Kidney epithelial cell (primary cell): ENCODE measurements around the gene NRM. TPM values are rescaled to one million over a fixed set of nuclear protein-coding genes. Genes with fewer than 3 reads are reported as not detected.
"Not testable (repeated sequence)": the region's sequence is repeated elsewhere in the genome, so short reads cannot be mapped to it uniquely, and the experiment has no call there.

Experiments used
- DNase-seq: peaks from one replicate; pipeline ENCODE4 v3.0.0-alpha.2; 2010; ENCODE audit warnings: low read depth
- H3K27me3 ChIP-seq: 2 replicates; pipeline ENCODE4 v1.6.0; 2011; ENCODE audit warnings: low read length; ENCODE audit not compliant: control insufficient read depth, insufficient read depth
- H3K36me3 ChIP-seq: 2 replicates; pipeline ENCODE4 v1.5.1; 2011; ENCODE audit warnings: low read length; ENCODE audit not compliant: control insufficient read depth, insufficient read depth
- H3K4me3 ChIP-seq: 2 replicates; pipeline ENCODE4 v1.5.1; 2011; ENCODE audit warnings: low read depth, mild to moderate bottlenecking, control low read depth, low read length
- total RNA-seq: library from RNA; depleted of rRNA; stranded (reverse); fragments of >200 nt; gene quantifications from 2 replicates; pipeline ENCODE4 v1.2.3, GENCODE V29; 2015
- TF ChIP-seq, protein P1 (sequence below): IDR thresholded peaks from 2 replicates; pipeline ENCODE4 v1.5.1; 2011; ENCODE audit warnings: mild to moderate bottlenecking, moderate library complexity, low read length, control low read depth, inconsistent platforms; ENCODE audit not compliant: insufficient read depth, poor library complexity, severe bottlenecking

NRM gene
- total RNA-seq, 1 donor from 2014 or later: 10.4 TPM

- no peaks in the 10 kb centered on the region for H3K27me3 ChIP-seq
- TF ChIP-seq, protein P1, sequence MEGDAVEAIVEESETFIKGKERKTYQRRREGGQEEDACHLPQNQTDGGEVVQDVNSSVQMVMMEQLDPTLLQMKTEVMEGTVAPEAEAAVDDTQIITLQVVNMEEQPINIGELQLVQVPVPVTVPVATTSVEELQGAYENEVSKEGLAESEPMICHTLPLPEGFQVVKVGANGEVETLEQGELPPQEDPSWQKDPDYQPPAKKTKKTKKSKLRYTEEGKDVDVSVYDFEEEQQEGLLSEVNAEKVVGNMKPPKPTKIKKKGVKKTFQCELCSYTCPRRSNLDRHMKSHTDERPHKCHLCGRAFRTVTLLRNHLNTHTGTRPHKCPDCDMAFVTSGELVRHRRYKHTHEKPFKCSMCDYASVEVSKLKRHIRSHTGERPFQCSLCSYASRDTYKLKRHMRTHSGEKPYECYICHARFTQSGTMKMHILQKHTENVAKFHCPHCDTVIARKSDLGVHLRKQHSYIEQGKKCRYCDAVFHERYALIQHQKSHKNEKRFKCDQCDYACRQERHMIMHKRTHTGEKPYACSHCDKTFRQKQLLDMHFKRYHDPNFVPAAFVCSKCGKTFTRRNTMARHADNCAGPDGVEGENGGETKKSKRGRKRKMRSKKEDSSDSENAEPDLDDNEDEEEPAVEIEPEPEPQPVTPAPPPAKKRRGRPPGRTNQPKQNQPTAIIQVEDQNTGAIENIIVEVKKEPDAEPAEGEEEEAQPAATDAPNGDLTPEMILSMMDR: peak; percentile 89
- peaks cover 1% of the 10 kb centered on the region for H3K36me3 ChIP-seq
- H3K4me3 ChIP-seq: no peak overlapping the region
- no peak for DNase-seq
These were observed 40.0 kb upstream of the NRM start for GRCh38 chr6:30730601-30731435.

- Histone ChIP-seq H3K36me3 (peaks cover 3% of the 10 kb centered on the region), H3K4me3 (no peak overlapping the region), H3K27me3 (no peaks in the 10 kb centered on the region)
- TF ChIP-seq, protein P1: peak; percentile 6
- no peak for DNase-seq
These were observed 37.3 kb upstream of the NRM start for GRCh38 chr6:30727920-30728553.

GRCh38 chr6:30726506-30727413 is 36.0 kb upstream of the NRM start:
- Histone ChIP-seq H3K4me3 (no peak overlapping the region), H3K27me3 (no peaks in the 10 kb centered on the region), H3K36me3 (peaks cover 7% of the 10 kb centered on the region)
- TF ChIP-seq, protein P1: no peak
- DNase-seq: no peak

DNA sequence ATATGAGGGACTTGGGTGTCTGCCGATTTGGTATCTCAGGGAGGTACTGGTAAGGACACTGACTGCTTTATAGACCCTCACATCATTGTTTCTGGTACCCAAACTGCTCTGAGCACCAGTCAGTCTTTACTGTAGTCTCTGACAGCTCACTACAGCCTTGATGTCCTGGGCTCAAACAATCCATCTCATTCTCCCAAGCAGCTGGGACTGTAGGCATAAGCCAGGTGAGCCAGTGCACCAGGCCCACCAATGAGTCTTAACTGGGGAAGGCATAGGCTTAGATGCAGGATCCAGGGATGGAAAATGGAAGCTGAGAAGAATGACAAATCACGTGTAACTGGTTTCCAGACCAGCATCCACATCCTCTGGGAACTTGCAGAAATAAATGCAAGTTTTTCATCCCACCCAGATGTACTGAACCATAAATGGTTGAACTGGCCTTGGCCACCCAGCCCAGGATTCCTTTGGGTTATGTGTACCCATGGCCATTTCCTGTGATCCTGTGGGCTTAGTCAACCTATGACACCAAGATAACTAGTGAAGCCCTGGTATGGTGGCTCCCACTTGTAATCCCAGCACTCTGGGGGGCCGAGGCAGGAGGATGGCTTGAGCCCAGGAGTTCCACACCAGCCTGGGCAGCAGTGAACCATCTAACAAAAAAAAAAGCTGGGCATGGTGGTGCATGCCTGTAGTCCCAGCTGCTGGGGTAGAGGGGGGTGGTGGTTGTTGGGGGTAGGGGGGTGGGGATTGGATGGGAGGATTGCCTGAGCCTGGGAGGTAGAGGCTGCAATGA is 35.1 kb upstream of the NRM start:
- Histone ChIP-seq H3K36me3 (peaks cover 8% of the 10 kb centered on the region), H3K27me3 (no peaks in the 10 kb centered on the region), H3K4me3 (no peak overlapping the region)
- no peak for DNase-seq
- TF ChIP-seq, protein P1: no peak

GRCh38 chr6:30724906-30725667 is 34.3 kb upstream of the NRM start:
- peaks cover 6% of the 10 kb centered on the region for H3K36me3 ChIP-seq
- no peak for DNase-seq
- no peaks in the 10 kb centered on the region for H3K27me3 ChIP-seq
- no peak overlapping the region for H3K4me3 ChIP-seq
- TF ChIP-seq, protein P1: no peak

GRCh38 chr6:30723843-30724741 is 33.3 kb upstream of the NRM start:
- H3K36me3 ChIP-seq: not testable (repeated sequence)

GRCh38 chr6:30723159-30723842 is 32.5 kb upstream of the NRM start:
- not testable (repeated sequence) for H3K36me3 ChIP-seq, DNase-seq, H3K27me3 ChIP-seq
- H3K4me3 ChIP-seq: peak overlapping the region; percentile 15

More at GRCh38 chr6:30723843-30724741, 33.3 kb upstream of the NRM start:
- not testable (repeated sequence) for H3K4me3 ChIP-seq, DNase-seq, H3K27me3 ChIP-seq
